ENCODE data around the gene ZC3HAV1. TPM values are rescaled to one million over a fixed set of nuclear protein-coding genes. Genes with fewer than 3 reads are reported as not detected.
A peak's percentile ranks its signal among the peaks of the same experiment; 100 is the strongest.

The ZC3HAV1 gene
- total and polyA plus RNA-seq, 9 of the 15 experiments (the other 6 are each of a cell fraction or from before 2014, with no cell fraction given): 11.9 to 40.5 (median 23.9) TPM

DNA sequence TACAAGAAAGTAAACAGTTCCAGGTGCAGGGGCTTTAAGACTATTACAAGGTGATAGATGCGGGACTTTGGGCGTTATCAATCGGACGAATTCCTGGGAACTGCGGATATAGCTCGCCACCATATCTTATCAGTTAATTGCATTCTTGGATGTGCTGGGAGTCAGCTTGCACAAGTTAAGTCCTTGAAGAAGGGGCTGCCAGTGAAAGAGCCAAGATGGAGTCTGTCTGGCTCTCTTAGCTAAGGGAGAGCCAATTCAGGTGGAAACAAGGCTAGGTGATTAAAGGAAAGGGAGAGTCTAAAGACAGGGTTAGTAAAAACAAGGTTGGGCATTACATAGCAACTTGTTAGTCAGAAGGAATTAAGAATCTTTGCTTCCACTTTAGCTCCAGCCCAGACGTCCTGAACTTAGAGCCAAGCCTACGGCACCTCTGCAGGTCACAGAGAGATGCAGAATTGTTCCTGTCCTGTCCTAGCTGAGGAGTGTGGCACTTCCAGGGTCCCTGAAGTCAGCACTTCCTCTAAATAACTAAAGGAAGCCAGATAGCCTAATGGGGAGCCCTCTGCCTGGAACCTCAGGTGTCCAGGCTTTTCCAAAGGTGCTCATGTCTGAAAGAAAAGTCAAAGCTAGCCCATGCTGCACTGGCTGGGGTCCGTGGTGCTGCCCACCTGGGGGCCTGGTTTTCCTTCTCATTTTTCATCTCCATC is 17.3 kb downstream of the ZC3HAV1 start (continued):
- no peak for TF ChIP-seq CEBPG (CRISPR knock-in tag; IDR thresholded peaks at IDR 0.05)
- peak in 1 of 2 experiments; percentile 38; a peak in 2 of 4 replicates for TF ChIP-seq CEBPG (tag; conservative IDR thresholded peaks at IDR 0.05 in 1 of 2, IDR thresholded peaks at IDR 0.05 in 1 of 2)
- no peak for TF ChIP-seq U2AF1 (optimal IDR thresholded peaks at IDR 0.05; ENCODE audit: low read depth, low read length)
- TF ChIP-seq KDM2B (CRISPR knock-in tag; IDR thresholded peaks at IDR 0.05): peak; percentile 98
- no peak for TF ChIP-seq KAT7 (CRISPR knock-in tag; IDR thresholded peaks at IDR 0.05; ENCODE audit: borderline replicate concordance)
- TF ChIP-seq, protein P1, sequence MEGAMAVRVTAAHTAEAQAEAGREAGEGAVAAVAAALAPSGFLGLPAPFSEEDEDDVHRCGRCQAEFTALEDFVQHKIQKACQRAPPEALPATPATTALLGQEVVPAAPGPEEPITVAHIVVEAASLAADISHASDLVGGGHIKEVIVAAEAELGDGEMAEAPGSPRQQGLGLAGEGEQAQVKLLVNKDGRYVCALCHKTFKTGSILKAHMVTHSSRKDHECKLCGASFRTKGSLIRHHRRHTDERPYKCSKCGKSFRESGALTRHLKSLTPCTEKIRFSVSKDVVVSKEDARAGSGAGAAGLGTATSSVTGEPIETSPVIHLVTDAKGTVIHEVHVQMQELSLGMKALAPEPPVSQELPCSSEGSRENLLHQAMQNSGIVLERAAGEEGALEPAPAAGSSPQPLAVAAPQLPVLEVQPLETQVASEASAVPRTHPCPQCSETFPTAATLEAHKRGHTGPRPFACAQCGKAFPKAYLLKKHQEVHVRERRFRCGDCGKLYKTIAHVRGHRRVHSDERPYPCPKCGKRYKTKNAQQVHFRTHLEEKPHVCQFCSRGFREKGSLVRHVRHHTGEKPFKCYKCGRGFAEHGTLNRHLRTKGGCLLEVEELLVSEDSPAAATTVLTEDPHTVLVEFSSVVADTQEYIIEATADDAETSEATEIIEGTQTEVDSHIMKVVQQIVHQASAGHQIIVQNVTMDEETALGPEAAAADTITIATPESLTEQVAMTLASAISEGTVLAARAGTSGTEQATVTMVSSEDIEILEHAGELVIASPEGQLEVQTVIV (CRISPR knock-in tag; IDR thresholded peaks at IDR 0.05; ENCODE audit: borderline replicate concordance): peak; percentile 73; the same call in 1 of the 2 replicates
- peak; percentile 99 for TF ChIP-seq ERF (CRISPR knock-in tag; IDR thresholded peaks at IDR 0.05)
- TF ChIP-seq CHD2 (IDR thresholded peaks at IDR 0.05; ENCODE audit: low read depth, low read length): no peak
- TF ChIP-seq IRF2 (CRISPR knock-in tag; IDR thresholded peaks at IDR 0.05): no peak
- TF ChIP-seq ZNF41 (CRISPR knock-in tag; conservative IDR thresholded peaks at IDR 0.05): peak; percentile 96
- TF ChIP-seq, protein P2, sequence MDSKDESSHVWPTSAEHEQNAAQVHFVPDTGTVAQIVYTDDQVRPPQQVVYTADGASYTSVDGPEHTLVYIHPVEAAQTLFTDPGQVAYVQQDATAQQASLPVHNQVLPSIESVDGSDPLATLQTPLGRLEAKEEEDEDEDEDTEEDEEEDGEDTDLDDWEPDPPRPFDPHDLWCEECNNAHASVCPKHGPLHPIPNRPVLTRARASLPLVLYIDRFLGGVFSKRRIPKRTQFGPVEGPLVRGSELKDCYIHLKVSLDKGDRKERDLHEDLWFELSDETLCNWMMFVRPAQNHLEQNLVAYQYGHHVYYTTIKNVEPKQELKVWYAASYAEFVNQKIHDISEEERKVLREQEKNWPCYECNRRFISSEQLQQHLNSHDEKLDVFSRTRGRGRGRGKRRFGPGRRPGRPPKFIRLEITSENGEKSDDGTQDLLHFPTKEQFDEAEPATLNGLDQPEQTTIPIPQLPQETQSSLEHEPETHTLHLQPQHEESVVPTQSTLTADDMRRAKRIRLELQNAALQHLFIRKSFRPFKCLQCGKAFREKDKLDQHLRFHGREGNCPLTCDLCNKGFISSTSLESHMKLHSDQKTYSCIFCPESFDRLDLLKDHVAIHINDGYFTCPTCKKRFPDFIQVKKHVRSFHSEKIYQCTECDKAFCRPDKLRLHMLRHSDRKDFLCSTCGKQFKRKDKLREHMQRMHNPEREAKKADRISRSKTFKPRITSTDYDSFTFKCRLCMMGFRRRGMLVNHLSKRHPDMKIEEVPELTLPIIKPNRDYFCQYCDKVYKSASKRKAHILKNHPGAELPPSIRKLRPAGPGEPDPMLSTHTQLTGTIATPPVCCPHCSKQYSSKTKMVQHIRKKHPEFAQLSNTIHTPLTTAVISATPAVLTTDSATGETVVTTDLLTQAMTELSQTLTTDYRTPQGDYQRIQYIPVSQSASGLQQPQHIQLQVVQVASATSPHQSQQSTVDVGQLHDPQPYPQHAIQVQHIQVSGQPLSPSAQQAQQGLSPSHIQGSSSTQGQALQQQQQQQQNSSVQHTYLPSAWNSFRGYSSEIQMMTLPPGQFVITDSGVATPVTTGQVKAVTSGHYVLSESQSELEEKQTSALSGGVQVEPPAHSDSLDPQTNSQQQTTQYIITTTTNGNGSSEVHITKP (IDR thresholded peaks at IDR 0.05; ENCODE audit: partially characterized antibody): no peak
- TF ChIP-seq, protein P3, sequence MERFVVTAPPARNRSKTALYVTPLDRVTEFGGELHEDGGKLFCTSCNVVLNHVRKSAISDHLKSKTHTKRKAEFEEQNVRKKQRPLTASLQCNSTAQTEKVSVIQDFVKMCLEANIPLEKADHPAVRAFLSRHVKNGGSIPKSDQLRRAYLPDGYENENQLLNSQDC (CRISPR knock-in tag; IDR thresholded peaks at IDR 0.05): no peak
- TF ChIP-seq, protein P4, sequence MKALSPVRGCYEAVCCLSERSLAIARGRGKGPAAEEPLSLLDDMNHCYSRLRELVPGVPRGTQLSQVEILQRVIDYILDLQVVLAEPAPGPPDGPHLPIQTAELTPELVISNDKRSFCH (CRISPR knock-in tag; IDR thresholded peaks at IDR 0.05): peak; percentile 84; the same call in 1 of the 2 replicates
- TF ChIP-seq, protein P4 (tag; IDR thresholded peaks at IDR 0.05): peak; percentile 100
- TF ChIP-seq HDAC1 (IDR thresholded peaks at IDR 0.05): no peak
- TF ChIP-seq ZNF79 (CRISPR knock-in tag; IDR thresholded peaks at IDR 0.05; ENCODE audit: low read depth): peak; percentile 98
- peak; percentile 92 for TF ChIP-seq ZNF444 (CRISPR knock-in tag; IDR thresholded peaks at IDR 0.05)
- peak; percentile 98 for TF ChIP-seq ZNF668 (CRISPR knock-in tag; IDR thresholded peaks at IDR 0.05)
- no peak for TF ChIP-seq XRCC5 (IDR thresholded peaks at IDR 0.05; ENCODE audit: low read depth, low read length)
- no peak for TF ChIP-seq ZFP36 (IDR thresholded peaks at IDR 0.05; ENCODE audit: low read depth, low read length, partially characterized antibody)
- no peak for TF ChIP-seq FIP1L1 (IDR thresholded peaks at IDR 0.05; ENCODE audit: low read depth, low read length, poor library complexity, severe bottlenecking)
- no peak for TF ChIP-seq SREBF2 (CRISPR knock-in tag; IDR thresholded peaks at IDR 0.05)
- TF ChIP-seq TEAD2 (tag; IDR thresholded peaks at IDR 0.05): peak; percentile 92

Measured in K562 (cell line).